Sigmoid colon (tissue), 3 donors: Measurements from ENCODE around the gene CRELD2.

Experiments
- POLR2A ChIP-seq, 2 donors: fragments of 450-650 bp; IDR thresholded peaks; one replicate each; pipeline ENCODE4 v1.6.1; 2016; ENCODE audit warnings: antibody characterized with exemption in 2 of 2, mild to moderate bottlenecking in 2 of 2, moderate library complexity in 2 of 2
- TF ChIP-seq, protein P1 (sequence below), 4 experiments: fragments of 450-650 bp in 3 of 4; fragments of 200-600 bp in 1 of 4; IDR thresholded peaks; one replicate each; pipeline ENCODE4 v1.5.1; 2016 to 2019; ENCODE audit warnings: antibody characterized with exemption in 4 of 4, mild to moderate bottlenecking in 3 of 4, moderate library complexity in 2 of 4

DNA sequence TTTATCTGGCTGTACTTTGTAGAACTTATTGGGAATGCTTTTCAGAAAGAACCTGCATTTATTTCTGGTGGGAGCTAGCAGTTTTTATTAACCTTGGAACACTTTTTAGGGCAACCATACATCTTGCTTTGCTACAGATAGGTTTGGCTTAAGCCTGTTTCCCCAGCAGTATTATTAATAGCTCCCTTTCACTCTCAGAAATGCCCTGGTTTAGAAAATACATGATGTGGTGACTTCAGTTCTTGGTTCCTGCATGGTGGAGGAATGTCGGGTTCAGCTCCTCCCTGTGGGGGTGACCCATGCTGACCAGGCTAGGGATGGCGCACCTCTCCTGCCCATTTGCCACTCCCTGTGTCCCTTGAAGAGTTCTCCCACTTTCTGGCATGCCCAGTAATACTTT, 36.6 kb upstream of the CRELD2 start:
- TF ChIP-seq, protein P1, sequence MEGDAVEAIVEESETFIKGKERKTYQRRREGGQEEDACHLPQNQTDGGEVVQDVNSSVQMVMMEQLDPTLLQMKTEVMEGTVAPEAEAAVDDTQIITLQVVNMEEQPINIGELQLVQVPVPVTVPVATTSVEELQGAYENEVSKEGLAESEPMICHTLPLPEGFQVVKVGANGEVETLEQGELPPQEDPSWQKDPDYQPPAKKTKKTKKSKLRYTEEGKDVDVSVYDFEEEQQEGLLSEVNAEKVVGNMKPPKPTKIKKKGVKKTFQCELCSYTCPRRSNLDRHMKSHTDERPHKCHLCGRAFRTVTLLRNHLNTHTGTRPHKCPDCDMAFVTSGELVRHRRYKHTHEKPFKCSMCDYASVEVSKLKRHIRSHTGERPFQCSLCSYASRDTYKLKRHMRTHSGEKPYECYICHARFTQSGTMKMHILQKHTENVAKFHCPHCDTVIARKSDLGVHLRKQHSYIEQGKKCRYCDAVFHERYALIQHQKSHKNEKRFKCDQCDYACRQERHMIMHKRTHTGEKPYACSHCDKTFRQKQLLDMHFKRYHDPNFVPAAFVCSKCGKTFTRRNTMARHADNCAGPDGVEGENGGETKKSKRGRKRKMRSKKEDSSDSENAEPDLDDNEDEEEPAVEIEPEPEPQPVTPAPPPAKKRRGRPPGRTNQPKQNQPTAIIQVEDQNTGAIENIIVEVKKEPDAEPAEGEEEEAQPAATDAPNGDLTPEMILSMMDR (IDR thresholded peaks at IDR 0.05): no peak
- TF ChIP-seq POLR2A (IDR thresholded peaks at IDR 0.05): no peak
